Thoracic aorta (tissue), 2 donors: ENCODE data around the gene KDM4E. TPM values are rescaled to one million over a fixed set of nuclear protein-coding genes. Genes with fewer than 3 reads are reported as not detected.
"Not testable (repeated sequence)": the region's sequence is repeated elsewhere in the genome, so short reads cannot be mapped to it uniquely, and the experiment has no call there.

Source experiments
- ATAC-seq: fragments of 150-250 bp; one replicate; pipeline ENCODE4 v1.8.0; 2017; ENCODE audit warnings: low read depth; ENCODE audit not compliant: insufficient number of reproducible peaks, low FRiP score
- DNase-seq: peaks from one replicate; pipeline ENCODE4 v3.0.0-alpha.2; 2020; ENCODE audit warnings: low spot score
- H3K27ac ChIP-seq, 2 donors: fragments of 200-600 bp; sonication (generic); 1 replicate in 1 of 2; 2 replicates in 1 of 2; pipeline ENCODE4 v1.5.1; 2016; ENCODE audit warnings: mild to moderate bottlenecking in 2 of 2, moderate library complexity in 2 of 2
- H3K27me3 ChIP-seq: fragments of 200-600 bp; sonication (generic); replicated peaks from 2 replicates; pipeline ENCODE4 v1.6.0; 2016; ENCODE audit warnings: mild to moderate bottlenecking; ENCODE audit not compliant: insufficient read depth
- H3K36me3 ChIP-seq: fragments of 200-600 bp; sonication (generic); one replicate; pipeline ENCODE4 v1.5.1; 2016
- H3K4me1 ChIP-seq, 2 donors: fragments of 200-600 bp; sonication (generic); 1 replicate in 1 of 2; 2 replicates in 1 of 2; pipeline versions ENCODE4 v1.5.1 to v1.6.0; 2016; ENCODE audit warnings: low read depth in 2 of 2, mild to moderate bottlenecking in 1 of 2; ENCODE audit not compliant: control insufficient read depth in 1 of 2
- H3K4me3 ChIP-seq: fragments of 200-600 bp; sonication (generic); 2 replicates; pipeline ENCODE4 v1.5.1; 2016; ENCODE audit warnings: mild to moderate bottlenecking
- H3K9me3 ChIP-seq: fragments of 200-600 bp; sonication (generic); 2 replicates; pipeline ENCODE4 v1.5.1; 2016
- total RNA-seq, 2 donors: library from RNA; depleted of rRNA; stranded (reverse); fragments of >200 nt; gene quantifications; one replicate each; pipeline versions ENCODE4 v1.1.0 to v1.2.3, GENCODE V29; 2016
- TF ChIP-seq, protein P1 (sequence below): fragments of 200-600 bp; sonication (generic); IDR thresholded peaks from one replicate; pipeline ENCODE4 v1.5.1; 2019; ENCODE audit warnings: antibody characterized with exemption

KDM4E gene
- total RNA-seq, 2 donors from 2014 or later: not detected

DNA sequence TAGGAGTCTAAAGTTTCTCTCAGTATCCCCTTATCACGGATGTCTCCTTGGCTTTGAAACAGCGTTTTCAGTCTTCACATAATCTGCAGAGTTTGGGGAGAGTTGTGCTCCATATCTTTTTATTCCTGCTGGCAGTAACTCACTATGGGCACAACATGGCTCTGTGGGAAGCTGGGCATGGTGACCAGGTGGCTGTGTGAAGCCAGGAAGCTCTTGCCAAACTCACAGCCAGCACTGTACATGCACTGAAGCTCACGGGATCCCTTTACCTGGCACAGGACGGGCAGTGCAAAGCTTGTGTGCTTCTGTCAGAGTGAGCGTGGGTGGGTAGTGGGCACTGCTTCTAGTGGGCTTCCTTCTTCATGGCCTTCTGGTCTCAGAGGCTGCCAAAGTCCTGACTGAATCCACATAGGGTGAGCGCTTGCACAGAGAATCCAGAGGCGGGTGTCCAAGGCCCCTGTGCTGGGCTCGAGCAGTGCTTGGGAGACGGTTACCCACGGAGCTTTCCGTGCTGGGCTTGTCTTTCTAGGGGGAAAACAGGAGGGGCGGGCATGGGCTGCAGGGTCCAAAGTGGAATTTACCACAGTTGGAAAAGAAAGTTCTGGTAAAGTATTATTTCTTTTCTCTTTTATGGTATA is 10.8 kb upstream of the KDM4E start:
- no peak for ATAC-seq
- Histone ChIP-seq H3K4me1 (no peaks in the 10 kb centered on the region), H3K27me3 (no peaks in the 10 kb centered on the region), H3K4me3 (no peak overlapping the region), H3K36me3 (no peaks in the 10 kb centered on the region), H3K27ac (no peak overlapping the region), H3K9me3 (no peaks in the 10 kb centered on the region)
- TF ChIP-seq, protein P1, sequence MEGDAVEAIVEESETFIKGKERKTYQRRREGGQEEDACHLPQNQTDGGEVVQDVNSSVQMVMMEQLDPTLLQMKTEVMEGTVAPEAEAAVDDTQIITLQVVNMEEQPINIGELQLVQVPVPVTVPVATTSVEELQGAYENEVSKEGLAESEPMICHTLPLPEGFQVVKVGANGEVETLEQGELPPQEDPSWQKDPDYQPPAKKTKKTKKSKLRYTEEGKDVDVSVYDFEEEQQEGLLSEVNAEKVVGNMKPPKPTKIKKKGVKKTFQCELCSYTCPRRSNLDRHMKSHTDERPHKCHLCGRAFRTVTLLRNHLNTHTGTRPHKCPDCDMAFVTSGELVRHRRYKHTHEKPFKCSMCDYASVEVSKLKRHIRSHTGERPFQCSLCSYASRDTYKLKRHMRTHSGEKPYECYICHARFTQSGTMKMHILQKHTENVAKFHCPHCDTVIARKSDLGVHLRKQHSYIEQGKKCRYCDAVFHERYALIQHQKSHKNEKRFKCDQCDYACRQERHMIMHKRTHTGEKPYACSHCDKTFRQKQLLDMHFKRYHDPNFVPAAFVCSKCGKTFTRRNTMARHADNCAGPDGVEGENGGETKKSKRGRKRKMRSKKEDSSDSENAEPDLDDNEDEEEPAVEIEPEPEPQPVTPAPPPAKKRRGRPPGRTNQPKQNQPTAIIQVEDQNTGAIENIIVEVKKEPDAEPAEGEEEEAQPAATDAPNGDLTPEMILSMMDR: no peak
- DNase-seq: no peak

DNA sequence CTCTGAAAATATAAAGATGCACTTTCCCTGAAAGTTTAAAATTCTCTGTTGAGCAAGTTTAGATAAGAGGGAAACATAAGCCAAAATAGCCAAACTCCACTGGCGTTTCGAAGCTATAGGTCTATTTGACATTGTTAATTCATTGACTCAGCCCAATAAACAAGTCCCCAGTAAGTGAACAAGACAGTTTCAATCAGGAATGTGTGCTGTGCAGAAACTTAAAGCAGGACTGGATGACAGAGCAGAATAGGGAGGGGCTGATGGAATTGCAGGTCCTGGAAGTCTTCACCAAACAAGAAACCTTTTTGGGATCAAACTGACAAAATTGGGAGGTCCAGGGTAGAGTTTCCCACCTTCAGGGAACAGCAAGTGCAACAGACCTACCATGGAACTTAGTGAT is 8.9 kb upstream of the KDM4E start:
- no peaks in the 10 kb centered on the region for H3K36me3 ChIP-seq
- DNase-seq (no peak), ATAC-seq (no peak)
- H3K9me3 ChIP-seq: no peaks in the 10 kb centered on the region
- no peak overlapping the region for H3K27ac ChIP-seq
- TF ChIP-seq, protein P1: no peak
- H3K4me3 ChIP-seq: no peak overlapping the region
- H3K4me1 ChIP-seq: no peaks in the 10 kb centered on the region
- no peaks in the 10 kb centered on the region for H3K27me3 ChIP-seq

- H3K9me3 ChIP-seq, H3K4me1 ChIP-seq, H3K27ac ChIP-seq, H3K36me3 ChIP-seq, H3K4me3 ChIP-seq, DNase-seq, ATAC-seq, H3K27me3 ChIP-seq: not testable (repeated sequence)
These were observed 3.6 kb upstream of the KDM4E start for GRCh38 chr11:95021468-95021867.

DNA sequence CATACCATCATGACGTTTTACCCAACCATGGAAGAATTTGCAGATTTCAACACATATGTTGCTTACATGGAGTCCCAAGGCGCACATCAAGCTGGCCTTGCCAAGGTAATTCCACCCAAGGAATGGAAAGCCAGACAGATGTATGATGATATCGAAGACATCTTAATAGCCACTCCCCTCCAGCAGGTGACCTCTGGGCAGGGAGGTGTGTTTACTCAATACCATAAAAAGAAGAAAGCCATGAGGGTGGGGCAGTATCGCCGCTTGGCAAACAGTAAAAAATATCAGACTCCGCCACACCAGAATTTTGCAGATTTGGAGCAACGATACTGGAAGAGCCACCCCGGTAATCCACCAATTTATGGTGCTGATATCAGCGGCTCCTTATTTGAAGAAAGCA is 536 bp downstream of the KDM4E start:
- not testable (repeated sequence) for H3K36me3 ChIP-seq, DNase-seq, H3K4me1 ChIP-seq, H3K27ac ChIP-seq, ATAC-seq, H3K27me3 ChIP-seq, H3K9me3 ChIP-seq, H3K4me3 ChIP-seq

DNA sequence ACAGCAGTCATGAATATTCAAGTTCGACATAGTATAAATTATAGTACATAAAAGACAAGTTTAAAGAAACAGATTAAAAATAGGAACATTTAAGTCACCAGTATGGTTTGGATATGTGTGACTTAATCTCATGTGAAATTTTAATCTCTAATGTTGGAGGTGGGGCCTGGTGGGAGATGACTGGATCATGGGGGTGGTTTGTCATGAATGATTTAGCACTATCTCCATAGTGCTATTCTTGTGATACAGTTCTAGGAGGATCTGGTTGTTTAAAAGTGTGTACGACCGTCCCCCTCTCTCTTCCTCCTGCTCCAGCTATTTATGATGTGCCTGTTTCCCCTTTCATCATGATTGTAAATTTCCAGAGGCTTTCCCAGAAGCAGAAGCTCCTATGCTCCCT is 3.3 kb downstream of the KDM4E start:
- H3K27me3 ChIP-seq: no peaks in the 10 kb centered on the region
- no peaks in the 10 kb centered on the region for H3K4me1 ChIP-seq
- TF ChIP-seq, protein P1: no peak
- no peaks in the 10 kb centered on the region for H3K9me3 ChIP-seq
- no peaks in the 10 kb centered on the region for H3K36me3 ChIP-seq
- H3K27ac ChIP-seq: no peak overlapping the region
- no peak overlapping the region for H3K4me3 ChIP-seq
- no peak for ATAC-seq
- DNase-seq: no peak

GRCh38 chr11:95033051-95033450 is 8.0 kb downstream of the KDM4E start:
- H3K9me3 ChIP-seq: no peaks in the 10 kb centered on the region
- no peaks in the 10 kb centered on the region for H3K4me1 ChIP-seq
- DNase-seq: no peak
- no peaks in the 10 kb centered on the region for H3K36me3 ChIP-seq
- no peak for ATAC-seq
- TF ChIP-seq, protein P1: no peak
- H3K4me3 ChIP-seq: no peak overlapping the region
- no peak overlapping the region for H3K27ac ChIP-seq
- H3K27me3 ChIP-seq: no peaks in the 10 kb centered on the region
